ENCODE data around the gene PROC. TPM values are rescaled to one million over a fixed set of nuclear protein-coding genes. Genes with fewer than 3 reads are reported as not detected.

Gene PROC
- total and polyA plus RNA-seq, 9 of the 15 experiments (the other 6 are each of a cell fraction or from before 2014, with no cell fraction given), result not detected

- H3K4me1 ChIP-seq (replicated peaks in 1 of 2; ENCODE audit: control insufficient read depth in 2 of 2, insufficient read depth in 2 of 2, low read length in 2 of 2), result peaks cover 0 to 19% of the 10 kb centered on the region in 2 experiments; a peak in 3 of 5 replicates
- H3K79me2 ChIP-seq (ENCODE audit: control insufficient read depth, insufficient read depth, low read length), result no peaks in the 10 kb centered on the region
- ATAC-seq (no peak), FAIRE-seq (no peak), DNase-seq (ENCODE audit: extremely low read depth in 1 of 4, low spot score in 3 of 4) (no peak)
- in situ Hi-C loops (cut with MboI) (no loop called here), intact Hi-C loops (cut with micrococcal nuclease) (no loop called here)
- no peak overlapping the region for H2AFZ ChIP-seq (ENCODE audit: low read depth, low read length)
- no peak overlapping the region for H3K4me3 ChIP-seq
- H3K27ac ChIP-seq (ENCODE audit: extremely low read depth, low read depth, low read length), result no peak overlapping the region
- no TSS peak for BruUV-seq (replicated peaks)
- H3K9ac ChIP-seq (ENCODE audit: insufficient read depth in 1 of 2, low read depth in 2 of 2, low read length in 2 of 2), result peak overlapping the region in 1 of 2 experiments; percentile 32; a peak in 1 of 4 replicates
- ChIA-PET CTCF (ENCODE audit: low intra/inter-chr PET ratio) (no interaction called here), POLR2A (no interaction called here)
- 3% methylated on average over 7 of the region's 7 CpGs for WGBS (ENCODE audit: insufficient coverage, low coverage, missing lambda C conversion rate)
- no peaks in the 10 kb centered on the region for H3K9me3 ChIP-seq (replicated peaks; ENCODE audit: control insufficient read depth, insufficient read depth, low read depth, low read length)
- no peaks in the 10 kb centered on the region for H4K20me1 ChIP-seq (replicated peaks; ENCODE audit: control insufficient read depth, insufficient read depth, low read length)
- H3K36me3 ChIP-seq (ENCODE audit: control insufficient read depth, insufficient read depth, low read length), result no peaks in the 10 kb centered on the region
- peaks cover 15 to 66% of the 10 kb centered on the region in 2 experiments; a peak in 4 of 5 replicates for H3K27me3 ChIP-seq (ENCODE audit: control insufficient read depth in 2 of 2, insufficient read depth in 2 of 2, low read length in 2 of 2)
- no peak overlapping the region for H3K4me2 ChIP-seq (ENCODE audit: insufficient read depth, low read length)
- no peaks in the 10 kb centered on the region for H3K9me1 ChIP-seq (ENCODE audit: control insufficient read depth, insufficient read depth, low read length)
- TF ChIP-seq CBFB (CRISPR knock-in tag; IDR thresholded peaks at IDR 0.05) (no peak), NEUROD1 (IDR thresholded peaks at IDR 0.05; ENCODE audit: borderline replicate concordance, low read depth, low read length, partially characterized antibody) (no peak), RBM15 (IDR thresholded peaks at IDR 0.05; ENCODE audit: insufficient read depth, low read length) (no peak), ZNF398 (CRISPR knock-in tag; IDR thresholded peaks at IDR 0.05) (no peak), ZC3H11A (IDR thresholded peaks at IDR 0.05; ENCODE audit: low read depth, low read length) (no peak), RAD21 (CRISPR knock-in tag; conservative IDR thresholded peaks at IDR 0.05 in 1 of 2, IDR thresholded peaks at IDR 0.05 in 1 of 2) (no peak), ETS1 (conservative IDR thresholded peaks at IDR 0.05; ENCODE audit: control insufficient read depth, low read depth, low read length) (no peak), TSHZ1 (CRISPR knock-in tag; IDR thresholded peaks at IDR 0.05) (no peak), DEAF1 (CRISPR knock-in tag; IDR thresholded peaks at IDR 0.05) (no peak), MLLT1 (IDR thresholded peaks at IDR 0.05) (no peak)
These were observed 9.3 kb downstream of the PROC start for GRCh38 chr2:127427376-127428056.
